ENCODE data around the gene BTBD8. TPM values are rescaled to one million over a fixed set of nuclear protein-coding genes. Genes with fewer than 3 reads are reported as not detected.

BTBD8 gene
- polyA plus RNA-seq (2013, experiment 1 of 2) = 1.3 TPM
- 1.2 TPM for polyA plus RNA-seq (2013, experiment 2 of 2)

DNA sequence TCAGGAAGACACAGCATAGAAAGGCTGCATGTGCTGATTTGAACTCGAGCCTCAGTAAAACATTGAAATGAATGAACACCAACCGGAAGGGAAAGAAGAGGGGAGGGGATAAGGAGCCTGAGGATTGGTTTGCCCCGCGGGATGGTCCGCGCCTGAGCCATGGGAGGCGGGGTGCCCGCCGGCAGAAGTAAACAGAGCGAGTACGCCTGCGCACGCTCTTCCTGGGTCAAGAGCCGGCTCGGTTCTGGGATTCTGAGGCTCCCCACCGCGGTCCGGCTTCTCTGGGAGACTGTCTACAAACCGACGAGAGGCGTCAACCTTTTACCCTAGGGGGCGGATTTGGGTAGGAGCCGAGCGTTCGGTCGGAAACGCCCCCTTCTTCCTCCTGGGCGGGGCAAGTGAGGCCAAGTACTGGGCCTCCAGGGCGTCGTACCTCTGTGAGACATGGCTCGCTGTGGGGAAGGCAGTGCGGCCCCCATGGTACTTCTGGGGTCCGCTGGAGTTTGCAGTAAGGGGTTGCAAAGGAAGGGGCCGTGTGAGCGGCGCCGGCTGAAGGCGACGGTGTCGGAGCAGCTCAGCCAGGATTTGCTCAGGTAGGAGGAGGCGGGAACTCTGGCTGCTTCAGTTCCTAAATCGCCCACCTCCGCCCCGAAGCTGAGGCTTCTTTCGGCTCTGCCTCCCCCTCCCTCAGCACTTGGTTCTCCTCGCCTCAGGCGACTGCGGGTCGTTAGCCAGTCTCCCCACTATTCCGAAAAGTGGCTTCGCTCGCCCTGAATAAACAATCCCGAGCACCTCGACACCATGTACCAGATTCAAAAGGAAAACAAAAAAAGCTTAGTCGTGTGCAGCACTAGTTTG lies at the start of gene BTBD8:
Gene BTBD8, plus strand, starts transcription at position 218 of the 858 bp plus-strand sequence. Its CDS starts 227 bp downstream, at position 445.
- Histone ChIP-seq H2BK5ac (ENCODE audit: low read depth, low read length, poor library complexity, severe bottlenecking) (no peak within 1 kb of the TSS), H3K4ac (ENCODE audit: low read depth in 1 of 2, low read length in 2 of 2) (no peak within 1 kb of the TSS), H3K27ac (ENCODE audit: low read length, poor library complexity, severe bottlenecking) (peak within 1 kb of the TSS; percentile 63), H3K36me3 (ENCODE audit: control insufficient read depth in 1 of 2, insufficient read depth in 2 of 2, low read depth in 1 of 2, low read length in 2 of 2) (no peaks in the 10 kb centered on the region), H3K27me3 (ENCODE audit: control insufficient read depth in 1 of 2, insufficient read depth in 1 of 2, low read length in 2 of 2) (no peaks in the 10 kb centered on the region), H2BK120ac (ENCODE audit: low read depth, low read length) (no peak within 1 kb of the TSS), H3K9ac (ENCODE audit: low read length) (peak within 1 kb of the TSS; percentile 91), H2BK12ac (ENCODE audit: low read length in 2 of 2) (no peak within 1 kb of the TSS), H2AFZ (ENCODE audit: low read depth, low read length) (peak within 1 kb of the TSS; percentile 80), H3K14ac (ENCODE audit: low read length in 2 of 2) (peak within 1 kb of the TSS in 1 of 2 experiments; percentile 58), H4K8ac (ENCODE audit: low read length) (peak within 1 kb of the TSS; percentile 66), H3K18ac (ENCODE audit: low read depth in 1 of 2, low read length in 2 of 2) (peak within 1 kb of the TSS; percentile 78 to 82), H3K4me1 (ENCODE audit: control insufficient read depth, insufficient read depth, low read depth, low read length) (no peaks in the 10 kb centered on the region), H3K4me2 (ENCODE audit: low read length, poor library complexity, severe bottlenecking) (peak within 1 kb of the TSS; percentile 60), H4K91ac (ENCODE audit: low read length) (no peak within 1 kb of the TSS), H3K23ac (ENCODE audit: low read length in 2 of 2) (no peak within 1 kb of the TSS), H3K4me3 (ENCODE audit: insufficient read depth in 1 of 2, low read depth in 1 of 2, low read length in 2 of 2) (peak within 1 kb of the TSS; percentile 73 to 92), H3K9me3 (ENCODE audit: control insufficient read depth, low read length) (peaks cover 14% of the 10 kb centered on the region), H2BK15ac (ENCODE audit: low read depth, poor library complexity, severe bottlenecking) (no peak within 1 kb of the TSS), H3K79me1 (replicated peaks; ENCODE audit: low read length, poor library complexity, severe bottlenecking) (peaks cover 3% of the 10 kb centered on the region), H2AK5ac (ENCODE audit: low read length, severe bottlenecking) (no peak within 1 kb of the TSS)
- DNase-seq = peak; percentile 82
- 1% methylated on average over 47 of the region's 55 CpGs for WGBS

DNA sequence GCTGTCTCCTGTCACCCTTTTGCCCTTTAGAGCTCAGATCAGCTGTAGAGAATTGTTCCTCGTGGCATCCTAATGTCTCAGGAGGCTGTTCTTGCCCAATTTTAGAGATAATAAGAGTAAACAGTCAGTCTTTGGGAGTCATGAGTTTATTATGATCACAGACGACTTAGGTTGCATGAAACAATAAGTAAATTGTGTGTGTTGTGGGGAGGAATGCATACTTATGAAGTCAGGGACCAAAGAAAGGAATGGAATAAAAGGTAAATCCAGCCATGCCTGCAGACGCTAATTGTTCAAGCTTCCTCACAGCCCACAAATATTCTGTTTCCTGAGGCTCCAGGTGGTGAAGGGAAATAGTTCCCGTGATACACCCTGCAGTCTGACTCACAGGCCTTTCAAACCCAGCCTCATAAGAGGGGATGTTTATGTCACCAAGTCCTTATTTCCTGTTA lies 49.5 kb upstream of the BTBD8 start:
- H3K4ac ChIP-seq (ENCODE audit: low read depth in 1 of 2, low read length in 2 of 2) = peak overlapping the region in 1 of 2 experiments; percentile 26
- peaks cover 6% of the 10 kb centered on the region for H3K4me1 ChIP-seq (ENCODE audit: control insufficient read depth, insufficient read depth, low read depth, low read length)
- no peaks in the 10 kb centered on the region for H3K79me1 ChIP-seq (replicated peaks; ENCODE audit: low read length, poor library complexity, severe bottlenecking)
- H3K4me3 ChIP-seq (ENCODE audit: insufficient read depth in 1 of 2, low read depth in 1 of 2, low read length in 2 of 2) = peak overlapping the region in 1 of 2 experiments; percentile 77
- no peak overlapping the region for H3K27ac ChIP-seq (ENCODE audit: low read length, poor library complexity, severe bottlenecking)
- H3K9me3 ChIP-seq (ENCODE audit: control insufficient read depth, low read length) = no peaks in the 10 kb centered on the region
- no peak overlapping the region for H3K23ac ChIP-seq (ENCODE audit: low read length in 2 of 2)
- no peak overlapping the region for H4K91ac ChIP-seq (ENCODE audit: low read length)
- no peak overlapping the region for H3K14ac ChIP-seq (ENCODE audit: low read length in 2 of 2)
- peak overlapping the region; percentile 6 for H4K8ac ChIP-seq (ENCODE audit: low read length)
- H3K18ac ChIP-seq (ENCODE audit: low read depth in 1 of 2, low read length in 2 of 2) = peak overlapping the region in 1 of 2 experiments; percentile 34
- H3K4me2 ChIP-seq (ENCODE audit: low read length, poor library complexity, severe bottlenecking) = peak overlapping the region; percentile 98
- H3K27me3 ChIP-seq (ENCODE audit: control insufficient read depth in 1 of 2, insufficient read depth in 1 of 2, low read length in 2 of 2) = peaks cover 0 to 7% of the 10 kb centered on the region in 2 experiments
- no peak overlapping the region for H2BK12ac ChIP-seq (ENCODE audit: low read length in 2 of 2)
- no peak overlapping the region for H2BK120ac ChIP-seq (ENCODE audit: low read depth, low read length)
- H2BK15ac ChIP-seq (ENCODE audit: low read depth, poor library complexity, severe bottlenecking) = no peak overlapping the region
- H2AFZ ChIP-seq (ENCODE audit: low read depth, low read length) = no peak overlapping the region
- H3K9ac ChIP-seq (ENCODE audit: low read length) = no peak overlapping the region
- no peak overlapping the region for H2BK5ac ChIP-seq (ENCODE audit: low read depth, low read length, poor library complexity, severe bottlenecking)
- peak; percentile 72 for DNase-seq
- WGBS = 0% methylated on average over 4 of the region's 4 CpGs
- H2AK5ac ChIP-seq (ENCODE audit: low read length, severe bottlenecking) = no peak overlapping the region
- H3K36me3 ChIP-seq (ENCODE audit: control insufficient read depth in 1 of 2, insufficient read depth in 2 of 2, low read depth in 1 of 2, low read length in 2 of 2) = no peaks in the 10 kb centered on the region

DNA sequence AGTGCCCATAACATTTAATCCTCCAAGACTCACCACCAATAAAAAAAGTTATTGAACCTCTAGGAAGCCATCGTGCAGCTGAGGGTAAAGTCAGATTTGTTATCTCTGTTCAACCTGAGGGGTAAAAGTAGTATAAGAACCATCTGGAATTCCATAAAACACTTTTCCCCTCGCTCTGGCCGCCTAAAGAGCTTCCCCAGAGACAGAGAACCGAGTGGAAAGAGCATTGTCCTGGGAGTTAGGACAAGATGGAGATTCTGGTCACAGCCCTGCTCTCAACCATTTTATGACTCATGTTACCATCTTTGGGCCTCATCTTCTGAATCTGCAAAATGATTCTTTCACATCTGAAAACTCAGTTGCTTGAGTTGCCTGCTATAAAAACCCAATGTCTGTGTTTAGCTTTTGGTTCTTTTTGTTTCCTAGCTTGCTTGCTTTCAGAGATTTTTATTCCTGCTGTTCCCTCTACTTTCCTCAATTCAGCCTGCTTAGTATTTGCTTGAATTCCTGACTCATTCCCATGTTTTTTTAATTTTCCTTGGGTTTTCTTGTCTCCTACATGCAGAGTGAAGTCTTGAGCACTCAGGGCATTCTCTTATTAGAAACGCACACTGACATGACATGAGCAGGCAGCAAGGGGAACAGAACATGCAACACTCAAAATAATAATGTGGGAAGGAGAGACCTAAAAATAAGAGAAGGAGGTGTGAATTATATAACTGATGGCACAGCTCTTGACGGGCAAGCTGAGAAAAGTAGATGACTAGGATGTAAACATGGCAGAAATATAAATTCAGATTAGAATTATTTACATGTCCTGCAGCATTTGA lies 48.6 kb upstream of the BTBD8 start:
- peaks cover 6% of the 10 kb centered on the region for H3K4me1 ChIP-seq (ENCODE audit: control insufficient read depth, insufficient read depth, low read depth, low read length)
- no peak overlapping the region for H3K27ac ChIP-seq (ENCODE audit: low read length, poor library complexity, severe bottlenecking)

More for the DNA sequence above, 48.6 kb upstream of the BTBD8 start:
- peak overlapping the region in 1 of 2 experiments; percentile 60 for H3K4ac ChIP-seq (ENCODE audit: low read depth in 1 of 2, low read length in 2 of 2)
- no peak overlapping the region for H2AK5ac ChIP-seq (ENCODE audit: low read length, severe bottlenecking)
- DNase-seq = peak; percentile 31
- H3K36me3 ChIP-seq (ENCODE audit: control insufficient read depth in 1 of 2, insufficient read depth in 2 of 2, low read depth in 1 of 2, low read length in 2 of 2) = no peaks in the 10 kb centered on the region
- no peak overlapping the region for H2BK5ac ChIP-seq (ENCODE audit: low read depth, low read length, poor library complexity, severe bottlenecking)
- no peak overlapping the region for H3K9ac ChIP-seq (ENCODE audit: low read length)
- peak overlapping the region; percentile 2 to 40 for H3K18ac ChIP-seq (ENCODE audit: low read depth in 1 of 2, low read length in 2 of 2)
- H2BK12ac ChIP-seq (ENCODE audit: low read length in 2 of 2) = peak overlapping the region in 1 of 2 experiments; percentile 54
- H3K79me1 ChIP-seq (replicated peaks; ENCODE audit: low read length, poor library complexity, severe bottlenecking) = no peaks in the 10 kb centered on the region
- WGBS = 46% methylated on average over 5 of the region's 6 CpGs
- H2BK120ac ChIP-seq (ENCODE audit: low read depth, low read length) = peak overlapping the region; percentile 68
- no peak overlapping the region for H3K4me2 ChIP-seq (ENCODE audit: low read length, poor library complexity, severe bottlenecking)
- no peak overlapping the region for H3K4me3 ChIP-seq (ENCODE audit: insufficient read depth in 1 of 2, low read depth in 1 of 2, low read length in 2 of 2)
- no peak overlapping the region for H2AFZ ChIP-seq (ENCODE audit: low read depth, low read length)
- H2BK15ac ChIP-seq (ENCODE audit: low read depth, poor library complexity, severe bottlenecking) = no peak overlapping the region
- no peak overlapping the region for H3K23ac ChIP-seq (ENCODE audit: low read length in 2 of 2)
- H4K91ac ChIP-seq (ENCODE audit: low read length) = no peak overlapping the region
- H3K9me3 ChIP-seq (ENCODE audit: control insufficient read depth, low read length) = no peaks in the 10 kb centered on the region
- H3K27me3 ChIP-seq (ENCODE audit: control insufficient read depth in 1 of 2, insufficient read depth in 1 of 2, low read length in 2 of 2) = peaks cover 0 to 7% of the 10 kb centered on the region in 2 experiments
- no peak overlapping the region for H3K14ac ChIP-seq (ENCODE audit: low read length in 2 of 2)
- peak overlapping the region; percentile 41 for H4K8ac ChIP-seq (ENCODE audit: low read length)

Data from mesenchymal stem cell (in vitro differentiated cells and primary cell).